ENCODE results near the gene AHR.

DNA sequence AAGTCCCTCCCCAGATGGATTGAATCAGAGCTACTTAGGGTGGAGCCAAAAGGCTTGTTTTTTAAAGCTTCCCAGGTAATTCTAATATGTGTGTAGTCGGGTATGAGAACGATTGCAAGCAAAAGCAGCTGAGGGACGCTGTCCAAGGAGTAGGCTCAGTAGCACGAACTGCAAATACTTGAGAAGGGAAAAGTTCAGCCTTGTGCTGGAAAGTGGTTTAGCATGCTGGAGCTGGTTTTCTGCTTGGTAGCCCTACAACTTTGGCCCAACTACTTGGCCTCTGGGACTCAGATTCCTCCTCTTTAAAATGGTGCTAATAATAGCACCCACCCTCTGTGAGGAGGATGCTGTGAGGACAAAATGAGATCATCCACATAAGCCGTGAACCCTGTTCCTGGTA lies 76.2 kb downstream of the AHR start:
- TF ChIP-seq, protein P1, sequence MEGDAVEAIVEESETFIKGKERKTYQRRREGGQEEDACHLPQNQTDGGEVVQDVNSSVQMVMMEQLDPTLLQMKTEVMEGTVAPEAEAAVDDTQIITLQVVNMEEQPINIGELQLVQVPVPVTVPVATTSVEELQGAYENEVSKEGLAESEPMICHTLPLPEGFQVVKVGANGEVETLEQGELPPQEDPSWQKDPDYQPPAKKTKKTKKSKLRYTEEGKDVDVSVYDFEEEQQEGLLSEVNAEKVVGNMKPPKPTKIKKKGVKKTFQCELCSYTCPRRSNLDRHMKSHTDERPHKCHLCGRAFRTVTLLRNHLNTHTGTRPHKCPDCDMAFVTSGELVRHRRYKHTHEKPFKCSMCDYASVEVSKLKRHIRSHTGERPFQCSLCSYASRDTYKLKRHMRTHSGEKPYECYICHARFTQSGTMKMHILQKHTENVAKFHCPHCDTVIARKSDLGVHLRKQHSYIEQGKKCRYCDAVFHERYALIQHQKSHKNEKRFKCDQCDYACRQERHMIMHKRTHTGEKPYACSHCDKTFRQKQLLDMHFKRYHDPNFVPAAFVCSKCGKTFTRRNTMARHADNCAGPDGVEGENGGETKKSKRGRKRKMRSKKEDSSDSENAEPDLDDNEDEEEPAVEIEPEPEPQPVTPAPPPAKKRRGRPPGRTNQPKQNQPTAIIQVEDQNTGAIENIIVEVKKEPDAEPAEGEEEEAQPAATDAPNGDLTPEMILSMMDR (conservative IDR thresholded peaks at IDR 0.05; ENCODE audit: low read depth, low read length): no peak
- no peak for TF ChIP-seq EZH2 (IDR thresholded peaks at IDR 0.05; ENCODE audit: borderline replicate concordance, low read depth, low read length, poor library complexity, severe bottlenecking)
